Parathyroid adenoma (tissue), 2 donors: ENCODE results near the gene NTMT2.

ENCODE experiments used
- H2AFZ ChIP-seq: fragments of 300-600 bp; sonication (generic); one replicate; pipeline ENCODE4 v1.7.0; 2017; ENCODE audit warnings: antibody characterized with exemption, mild to moderate bottlenecking
- H3K27ac ChIP-seq: fragments of 300-600 bp; sonication (generic); one replicate; pipeline ENCODE4 v1.7.0; 2017
- H3K27me3 ChIP-seq: fragments of 300-600 bp; sonication (generic); one replicate; pipeline ENCODE4 v1.7.0; 2017; ENCODE audit warnings: low read length; ENCODE audit not compliant: control insufficient read depth, insufficient read depth
- H3K36me3 ChIP-seq: fragments of 300-600 bp; sonication (generic); one replicate; pipeline ENCODE4 v1.7.0; 2017; ENCODE audit warnings: low read length; ENCODE audit not compliant: control insufficient read depth, insufficient read depth
- H3K4me1 ChIP-seq: fragments of 300-600 bp; sonication (generic); one replicate; pipeline ENCODE4 v1.7.0; 2017; ENCODE audit warnings: control low read depth
- H3K4me2 ChIP-seq: fragments of 300-600 bp; sonication (generic); one replicate; pipeline ENCODE4 v1.7.0; 2017; ENCODE audit warnings: low read length
- H3K4me3 ChIP-seq: fragments of 300-600 bp; sonication (generic); one replicate; pipeline ENCODE4 v1.7.0; 2017; ENCODE audit warnings: low read depth, low read length
- H3K79me2 ChIP-seq: fragments of 300-600 bp; sonication (generic); one replicate; pipeline ENCODE4 v1.7.0; 2017; ENCODE audit warnings: control low read depth
- H3K9ac ChIP-seq: fragments of 300-600 bp; sonication (generic); one replicate; pipeline ENCODE4 v1.7.0; 2017; ENCODE audit warnings: mild to moderate bottlenecking
- H3K9me3 ChIP-seq: fragments of 300-600 bp; sonication (generic); one replicate; pipeline ENCODE4 v1.7.0; 2017; ENCODE audit warnings: low read length; ENCODE audit not compliant: control insufficient read depth
- TF ChIP-seq, protein P1 (sequence below): fragments of 300-600 bp; sonication (generic); IDR thresholded peaks from one replicate; pipeline ENCODE4 v1.7.0; 2017; ENCODE audit warnings: antibody characterized with exemption, mild to moderate bottlenecking
- donor health status: primary hyperparathyroidism.

Gene NTMT2

DNA sequence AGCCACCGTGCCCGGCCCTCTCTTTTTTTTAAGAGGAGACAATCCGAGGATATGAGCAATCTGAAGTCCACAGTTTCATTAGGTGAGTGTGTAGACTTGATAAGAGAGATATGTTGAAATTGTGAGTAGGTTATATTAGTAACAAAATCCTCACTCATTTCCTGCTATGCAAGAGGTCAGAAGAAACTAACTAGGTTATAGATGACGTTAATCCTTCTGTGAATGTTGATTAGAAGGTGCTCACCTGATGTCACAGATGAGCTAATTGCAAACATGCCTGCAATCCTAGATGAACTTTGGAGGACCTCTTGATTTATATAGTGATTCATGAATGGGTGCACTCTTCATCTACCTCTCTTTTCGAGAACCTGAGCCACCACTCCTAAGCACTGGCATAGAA lies 29.3 kb downstream of the NTMT2 start:
- H3K27me3 ChIP-seq = no peaks in the 10 kb centered on the region
- H3K36me3 ChIP-seq = no peaks in the 10 kb centered on the region
- H3K79me2 ChIP-seq = no peaks in the 10 kb centered on the region
- no peak overlapping the region for H3K27ac ChIP-seq
- H3K4me3 ChIP-seq = no peak overlapping the region
- TF ChIP-seq, protein P1, sequence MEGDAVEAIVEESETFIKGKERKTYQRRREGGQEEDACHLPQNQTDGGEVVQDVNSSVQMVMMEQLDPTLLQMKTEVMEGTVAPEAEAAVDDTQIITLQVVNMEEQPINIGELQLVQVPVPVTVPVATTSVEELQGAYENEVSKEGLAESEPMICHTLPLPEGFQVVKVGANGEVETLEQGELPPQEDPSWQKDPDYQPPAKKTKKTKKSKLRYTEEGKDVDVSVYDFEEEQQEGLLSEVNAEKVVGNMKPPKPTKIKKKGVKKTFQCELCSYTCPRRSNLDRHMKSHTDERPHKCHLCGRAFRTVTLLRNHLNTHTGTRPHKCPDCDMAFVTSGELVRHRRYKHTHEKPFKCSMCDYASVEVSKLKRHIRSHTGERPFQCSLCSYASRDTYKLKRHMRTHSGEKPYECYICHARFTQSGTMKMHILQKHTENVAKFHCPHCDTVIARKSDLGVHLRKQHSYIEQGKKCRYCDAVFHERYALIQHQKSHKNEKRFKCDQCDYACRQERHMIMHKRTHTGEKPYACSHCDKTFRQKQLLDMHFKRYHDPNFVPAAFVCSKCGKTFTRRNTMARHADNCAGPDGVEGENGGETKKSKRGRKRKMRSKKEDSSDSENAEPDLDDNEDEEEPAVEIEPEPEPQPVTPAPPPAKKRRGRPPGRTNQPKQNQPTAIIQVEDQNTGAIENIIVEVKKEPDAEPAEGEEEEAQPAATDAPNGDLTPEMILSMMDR = no peak
- no peaks in the 10 kb centered on the region for H3K9me3 ChIP-seq
- H2AFZ ChIP-seq = no peak overlapping the region
- H3K9ac ChIP-seq = no peak overlapping the region
- H3K4me1 ChIP-seq = no peaks in the 10 kb centered on the region
- no peak overlapping the region for H3K4me2 ChIP-seq

DNA sequence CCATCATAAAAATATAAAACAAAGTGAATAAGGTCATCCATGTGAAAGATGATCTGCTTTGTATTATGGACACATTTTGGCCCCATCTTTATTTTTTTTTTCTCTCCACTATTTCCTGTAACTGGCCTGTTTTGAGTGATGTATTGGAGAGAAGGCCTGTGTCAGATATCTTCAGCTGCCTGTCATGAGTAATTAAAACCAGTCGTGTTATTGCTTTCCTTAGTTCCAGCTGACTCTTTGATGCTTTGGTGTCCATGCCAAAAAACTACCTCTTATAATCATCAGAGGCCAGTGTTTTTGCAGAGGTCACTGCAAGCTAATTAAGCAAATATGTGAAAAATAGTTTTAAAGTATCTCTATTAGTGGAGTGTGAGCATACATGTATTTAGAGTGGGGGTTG lies 29.7 kb downstream of the NTMT2 start:
- Histone ChIP-seq H3K27me3 (no peaks in the 10 kb centered on the region), H3K79me2 (no peaks in the 10 kb centered on the region), H2AFZ (no peak overlapping the region)

DNA sequence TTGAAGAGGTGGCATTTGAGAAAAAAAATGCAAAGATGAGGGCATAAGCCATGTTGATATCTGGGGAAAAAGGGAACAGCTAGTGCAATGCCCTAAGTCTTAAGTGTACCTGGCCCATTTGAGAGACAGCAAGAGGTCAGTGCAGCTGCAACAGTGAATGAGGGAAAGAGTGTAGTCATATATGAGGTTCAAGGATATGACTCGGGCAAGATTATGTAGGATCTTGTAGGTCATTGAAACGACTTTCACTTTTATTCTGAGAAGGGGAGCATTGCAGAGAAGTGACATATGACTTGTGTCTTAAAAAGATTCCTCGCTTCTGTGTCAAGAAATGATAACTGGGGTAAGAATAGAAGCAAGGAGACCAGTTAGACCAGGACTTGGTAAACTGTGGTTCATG lies 31.0 kb downstream of the NTMT2 start:
- H3K27ac ChIP-seq = no peak overlapping the region
- H2AFZ ChIP-seq = no peak overlapping the region
- TF ChIP-seq, protein P1 = no peak

More for the DNA sequence above, 29.7 kb downstream of the NTMT2 start:
- H3K9ac ChIP-seq = no peak overlapping the region
- H3K36me3 ChIP-seq = no peaks in the 10 kb centered on the region
- TF ChIP-seq, protein P1 = no peak
- H3K4me3 ChIP-seq = no peak overlapping the region
- H3K4me2 ChIP-seq = no peak overlapping the region
- H3K4me1 ChIP-seq = no peaks in the 10 kb centered on the region
- no peaks in the 10 kb centered on the region for H3K9me3 ChIP-seq
- no peak overlapping the region for H3K27ac ChIP-seq

DNA sequence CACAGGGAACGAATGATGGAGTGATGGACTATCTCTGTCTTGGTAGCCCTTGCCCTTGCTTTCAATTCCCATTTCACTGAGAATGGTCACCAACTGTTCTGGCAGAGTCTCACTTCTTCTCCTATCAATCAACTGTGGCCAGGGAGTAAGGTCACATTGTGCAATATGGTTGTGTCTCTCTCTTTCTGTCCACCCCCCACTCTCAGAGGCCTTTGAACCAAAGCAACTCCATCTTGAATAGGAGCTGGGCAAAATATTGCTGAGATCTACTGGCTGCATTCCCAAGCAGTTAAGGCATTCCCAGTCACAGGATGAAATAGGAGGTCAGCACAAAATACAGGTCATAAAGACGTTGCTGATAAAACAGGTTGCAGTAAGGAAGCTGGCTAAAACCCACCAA lies 36.7 kb downstream of the NTMT2 start:
- Histone ChIP-seq H3K4me1 (no peaks in the 10 kb centered on the region), H2AFZ (no peak overlapping the region), H3K27ac (no peak overlapping the region), H3K36me3 (no peaks in the 10 kb centered on the region), H3K27me3 (no peaks in the 10 kb centered on the region), H3K9me3 (no peaks in the 10 kb centered on the region), H3K4me3 (no peak overlapping the region), H3K9ac (no peak overlapping the region), H3K4me2 (no peak overlapping the region), H3K79me2 (no peaks in the 10 kb centered on the region)
- TF ChIP-seq, protein P1 = no peak

More for the DNA sequence above, 31.0 kb downstream of the NTMT2 start:
- Histone ChIP-seq H3K4me3 (no peak overlapping the region), H3K79me2 (no peaks in the 10 kb centered on the region), H3K9me3 (no peaks in the 10 kb centered on the region), H3K4me2 (no peak overlapping the region), H3K27me3 (no peaks in the 10 kb centered on the region), H3K9ac (no peak overlapping the region), H3K36me3 (no peaks in the 10 kb centered on the region), H3K4me1 (no peaks in the 10 kb centered on the region)

DNA sequence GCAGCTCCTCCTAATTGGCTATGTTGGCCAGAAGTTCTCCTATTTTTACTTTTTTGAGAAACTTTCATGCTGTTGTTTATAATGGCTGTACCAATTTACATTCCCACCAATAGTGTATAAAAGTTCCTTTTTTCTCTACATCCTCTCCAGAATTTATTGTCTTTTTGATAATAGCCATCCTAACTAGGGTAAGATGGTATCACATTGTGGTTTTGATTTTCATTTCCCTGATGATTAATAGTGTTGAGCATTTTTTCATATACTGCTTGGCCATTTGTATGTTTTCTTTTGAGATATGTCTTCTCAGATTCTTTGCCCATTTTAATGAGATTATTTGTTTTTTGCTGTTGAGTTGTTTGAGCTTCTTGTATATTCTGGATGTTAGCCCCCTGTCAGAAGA lies 46.8 kb downstream of the NTMT2 start:
- H3K27me3 ChIP-seq = no peaks in the 10 kb centered on the region
- no peak overlapping the region for H2AFZ ChIP-seq
- no peaks in the 10 kb centered on the region for H3K79me2 ChIP-seq
- H3K4me2 ChIP-seq = no peak overlapping the region
- H3K27ac ChIP-seq = no peak overlapping the region
- TF ChIP-seq, protein P1 = no peak
- no peaks in the 10 kb centered on the region for H3K4me1 ChIP-seq
- no peak overlapping the region for H3K4me3 ChIP-seq
- H3K9ac ChIP-seq = no peak overlapping the region
- no peaks in the 10 kb centered on the region for H3K9me3 ChIP-seq
- no peaks in the 10 kb centered on the region for H3K36me3 ChIP-seq
